Nephron (organoid): Measurements from ENCODE around the gene C18orf54.
"Not testable (repeated sequence)": the region's sequence is repeated elsewhere in the genome, so short reads cannot be mapped to it uniquely, and the experiment has no call there.

Experiments
- H3K27ac Mint-ChIP-seq, 3 experiments: 2 replicates each; pipeline ENCODE4 v1.8.0; 2020; ENCODE audit warnings: mixed read lengths in 3 of 3, mild to moderate bottlenecking in 2 of 3, moderate library complexity in 1 of 3
- H3K27me3 Mint-ChIP-seq: 2 replicates; pipeline ENCODE4 v1.8.0; 2021; ENCODE audit warnings: low read depth, mild to moderate bottlenecking, moderate library complexity, mixed read lengths
- H3K36me3 Mint-ChIP-seq: 2 replicates; pipeline ENCODE4 v1.8.0; 2020; ENCODE audit warnings: low read depth, mixed read lengths
- H3K4me1 Mint-ChIP-seq: 2 replicates; pipeline ENCODE4 v1.8.0; 2020; ENCODE audit warnings: mixed read lengths
- H3K4me3 Mint-ChIP-seq, 3 experiments: 2 replicates each; pipeline ENCODE4 v1.8.0; 2020; ENCODE audit warnings: mild to moderate bottlenecking in 3 of 3, mixed read lengths in 3 of 3, moderate library complexity in 2 of 3
- H3K9me3 Mint-ChIP-seq: 2 replicates; pipeline ENCODE4 v1.8.0; 2020; ENCODE audit warnings: mixed read lengths
- CTCF ChIP-seq, 3 experiments: fragments of 200-600 bp; sonication (generic); IDR thresholded peaks; one replicate each; pipeline ENCODE4 v1.5.0; 2021; ENCODE audit warnings: antibody characterized with exemption in 3 of 3; ENCODE audit not compliant: unreplicated experiment in 3 of 3

The C18orf54 gene

DNA sequence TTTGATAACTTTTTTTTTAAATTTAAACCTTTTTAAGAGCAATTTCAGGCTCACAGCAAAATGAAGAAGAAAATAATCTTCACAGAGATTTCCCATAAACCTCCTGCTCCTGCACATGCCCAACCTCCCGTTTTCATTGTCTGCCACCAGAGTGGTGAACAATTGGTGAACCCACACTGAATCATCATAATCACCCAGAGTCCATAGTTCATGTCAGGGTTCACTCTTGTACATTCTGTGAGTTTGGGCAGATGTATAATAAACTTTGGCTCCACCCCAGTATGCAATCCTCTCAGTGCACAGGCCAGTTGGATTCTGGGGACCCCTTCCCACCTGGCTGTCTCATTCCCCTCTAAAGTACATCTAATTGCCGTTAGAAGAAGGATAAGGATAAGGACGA is 24.4 kb downstream of the C18orf54 start:
- Mint-ChIP-seq H3K27me3 (no peaks in the 10 kb centered on the region), H3K4me1 (no peaks in the 10 kb centered on the region), H3K9me3 (no peaks in the 10 kb centered on the region), H3K36me3 (peaks cover 7% of the 10 kb centered on the region), H3K4me3 (no peak overlapping the region), H3K27ac (no peak overlapping the region)
- no peak for TF ChIP-seq CTCF (IDR thresholded peaks at IDR 0.05; ENCODE audit: unreplicated experiment in 3 of 3)

GRCh38 chr18:54382733-54383252 is 25.1 kb downstream of the C18orf54 start:
- no peak overlapping the region for H3K27ac Mint-ChIP-seq
- no peaks in the 10 kb centered on the region for H3K27me3 Mint-ChIP-seq
- no peak for TF ChIP-seq CTCF (IDR thresholded peaks at IDR 0.05; ENCODE audit: unreplicated experiment in 3 of 3)
- no peak overlapping the region for H3K4me3 Mint-ChIP-seq
- H3K4me1 Mint-ChIP-seq = no peaks in the 10 kb centered on the region
- H3K36me3 Mint-ChIP-seq = peaks cover 7% of the 10 kb centered on the region
- no peaks in the 10 kb centered on the region for H3K9me3 Mint-ChIP-seq

- no peaks in the 10 kb centered on the region for H3K4me1 Mint-ChIP-seq
- TF ChIP-seq CTCF (IDR thresholded peaks at IDR 0.05; ENCODE audit: unreplicated experiment in 3 of 3) = no peak
- no peaks in the 10 kb centered on the region for H3K27me3 Mint-ChIP-seq
- H3K27ac Mint-ChIP-seq = no peak overlapping the region
- peaks cover 4% of the 10 kb centered on the region for H3K36me3 Mint-ChIP-seq
- no peaks in the 10 kb centered on the region for H3K9me3 Mint-ChIP-seq
- H3K4me3 Mint-ChIP-seq = no peak overlapping the region
These were observed 28.3 kb downstream of the C18orf54 start for GRCh38 chr18:54386043-54386442.

- H3K9me3 Mint-ChIP-seq, H3K27ac Mint-ChIP-seq, H3K4me1 Mint-ChIP-seq, H3K27me3 Mint-ChIP-seq, H3K4me3 Mint-ChIP-seq, H3K36me3 Mint-ChIP-seq: not testable (repeated sequence)
These were observed 29.2 kb downstream of the C18orf54 start for GRCh38 chr18:54386800-54387495.

GRCh38 chr18:54387631-54388030 is 29.9 kb downstream of the C18orf54 start:
- H3K4me1 Mint-ChIP-seq = no peaks in the 10 kb centered on the region
- no peak for TF ChIP-seq CTCF (IDR thresholded peaks at IDR 0.05; ENCODE audit: unreplicated experiment in 3 of 3)
- H3K27ac Mint-ChIP-seq = no peak overlapping the region
- H3K9me3 Mint-ChIP-seq = no peaks in the 10 kb centered on the region
- no peaks in the 10 kb centered on the region for H3K36me3 Mint-ChIP-seq
- H3K4me3 Mint-ChIP-seq = no peak overlapping the region
- no peaks in the 10 kb centered on the region for H3K27me3 Mint-ChIP-seq

DNA sequence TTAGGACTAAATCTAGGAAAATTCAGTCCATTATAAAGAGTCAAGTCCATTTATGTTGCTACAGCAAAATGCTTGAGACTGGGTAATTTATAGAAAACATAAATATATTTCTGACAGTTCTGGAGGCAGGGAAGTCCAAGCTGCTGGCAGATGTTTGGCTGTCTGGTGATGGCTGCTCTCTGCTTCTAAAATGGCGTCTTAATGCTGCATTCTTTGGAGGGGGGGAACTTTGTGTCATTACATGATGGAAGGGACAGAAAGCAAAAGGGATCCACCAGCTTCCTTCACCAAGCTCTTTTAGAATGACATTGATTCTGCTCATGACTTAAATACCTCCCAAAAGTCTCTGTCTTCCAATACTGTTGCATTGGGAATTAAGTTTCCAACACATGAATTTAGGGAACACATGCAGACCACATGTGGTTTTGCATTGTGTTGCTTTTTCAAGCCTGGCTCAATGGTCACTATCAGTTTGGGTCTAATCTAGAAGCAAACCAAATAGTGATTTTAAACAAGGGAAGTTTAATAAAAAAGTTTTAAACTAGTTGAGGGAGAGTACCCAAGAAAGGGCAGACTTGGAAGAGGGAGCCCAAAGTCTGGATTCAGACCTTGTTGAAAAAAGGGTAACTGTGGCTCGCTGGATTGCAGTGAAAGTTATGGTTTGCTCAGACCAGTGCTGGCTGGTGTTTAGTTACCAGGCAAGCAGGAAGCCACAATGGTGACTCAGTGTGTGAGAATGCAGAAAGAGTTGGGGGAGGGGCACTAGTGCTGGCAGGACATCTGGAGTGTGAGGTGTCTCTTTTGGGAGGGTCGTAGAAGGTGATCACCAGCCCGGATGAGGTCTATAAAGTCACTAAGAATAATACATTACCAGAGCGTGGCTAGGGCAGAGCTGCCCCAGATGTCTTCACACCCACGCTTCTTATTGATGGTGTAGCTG is 30.8 kb downstream of the C18orf54 start:
- H3K4me1 Mint-ChIP-seq = no peaks in the 10 kb centered on the region
- no peaks in the 10 kb centered on the region for H3K9me3 Mint-ChIP-seq
- no peaks in the 10 kb centered on the region for H3K36me3 Mint-ChIP-seq
- H3K4me3 Mint-ChIP-seq = no peak overlapping the region
- TF ChIP-seq CTCF (IDR thresholded peaks at IDR 0.05; ENCODE audit: unreplicated experiment in 3 of 3) = no peak
- no peak overlapping the region for H3K27ac Mint-ChIP-seq
- no peaks in the 10 kb centered on the region for H3K27me3 Mint-ChIP-seq
